ENCODE measurements around the gene INHBB. TPM values are rescaled to one million over a fixed set of nuclear protein-coding genes. Genes with fewer than 3 reads are reported as not detected.

Gene INHBB
- polyA plus RNA-seq, 5 donors: 0.12 to 0.51 (median 0.28) TPM

- DNase-seq: no peak
Measured at GRCh38 chr2:120354935-120355779, 9.2 kb downstream of the INHBB start.

GRCh38 chr2:120355780-120356266 is 9.9 kb downstream of the INHBB start:
- DNase-seq: no peak

- no peak for DNase-seq
Measured at GRCh38 chr2:120357768-120358167, 11.8 kb downstream of the INHBB start.

GRCh38 chr2:120358734-120359465 is 13.0 kb downstream of the INHBB start:
- DNase-seq: no peak

GRCh38 chr2:120360307-120360855 is 14.4 kb downstream of the INHBB start:
- DNase-seq: no peak

- no peak for DNase-seq
Measured at GRCh38 chr2:120362926-120363325, 17.0 kb downstream of the INHBB start.

GRCh38 chr2:120365236-120365793 is 19.4 kb downstream of the INHBB start:
- no peak for DNase-seq

- no peak for DNase-seq
Measured at GRCh38 chr2:120366698-120367097, 20.8 kb downstream of the INHBB start.

GRCh38 chr2:120367221-120367620 is 21.3 kb downstream of the INHBB start:
- no peak for DNase-seq

GRCh38 chr2:120367649-120368048 is 21.7 kb downstream of the INHBB start:
- DNase-seq: no peak

GRCh38 chr2:120368086-120368485 is 22.1 kb downstream of the INHBB start:
- no peak for DNase-seq

GRCh38 chr2:120369250-120369649 is 23.3 kb downstream of the INHBB start:
- no peak for DNase-seq

- DNase-seq: no peak
Measured at GRCh38 chr2:120371969-120372625, 26.2 kb downstream of the INHBB start.

GRCh38 chr2:120372816-120373215 is 26.9 kb downstream of the INHBB start:
- DNase-seq: no peak

- no peak for DNase-seq
Measured at GRCh38 chr2:120373424-120373823, 27.5 kb downstream of the INHBB start.

- no peak for DNase-seq
Measured at GRCh38 chr2:120374821-120375220, 28.9 kb downstream of the INHBB start.

- no peak for DNase-seq
Measured at GRCh38 chr2:120375251-120376020, 29.5 kb downstream of the INHBB start.

- no peak for DNase-seq
Measured at GRCh38 chr2:120376101-120376500, 30.2 kb downstream of the INHBB start.

GRCh38 chr2:120376679-120377640 is 31.0 kb downstream of the INHBB start:
- no peak for DNase-seq

GRCh38 chr2:120378605-120379004 is 32.7 kb downstream of the INHBB start:
- DNase-seq: no peak
